Measurements from ENCODE around the gene DCTPP1.
"Not testable (repeated sequence)": the region's sequence is repeated elsewhere in the genome, so short reads cannot be mapped to it uniquely, and the experiment has no call there.

The DCTPP1 gene

GRCh38 chr16:30429678-30430427, at the start of gene DCTPP1:
Gene DCTPP1 (minus strand): TSS chr16:30430030. CDS start chr16:30429980, 50 bp downstream.
- no peak for DNase-seq

GRCh38 chr16:30478766-30479478, 49.1 kb upstream of the DCTPP1 start:
- DNase-seq, result no peak

- DNase-seq, result not testable (repeated sequence)
Measured at GRCh38 chr16:30477773-30478172, 47.9 kb upstream of the DCTPP1 start.

- DNase-seq, result no peak
Measured at GRCh38 chr16:30476991-30477390, 47.2 kb upstream of the DCTPP1 start.

DNA sequence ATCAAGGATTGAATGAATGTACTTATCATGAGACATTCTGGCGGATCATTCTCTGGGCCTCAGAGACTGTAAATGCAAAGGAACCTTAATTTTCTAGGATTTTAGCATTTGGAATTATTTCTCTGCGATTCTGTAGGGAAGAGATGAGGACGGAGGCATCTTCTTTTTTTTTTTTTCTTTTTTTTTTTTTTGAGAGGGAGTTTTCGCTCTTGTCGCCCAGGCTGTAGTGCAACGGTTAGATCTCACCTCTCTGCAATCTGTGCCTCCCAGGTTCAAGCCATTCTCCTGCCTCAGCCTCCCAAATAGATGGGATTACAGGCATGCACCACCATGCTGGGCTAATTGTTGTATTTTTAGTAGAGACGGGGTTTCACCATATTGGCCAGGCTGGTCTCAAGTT, 44.9 kb upstream of the DCTPP1 start:
- DNase-seq, result no peak

DNA sequence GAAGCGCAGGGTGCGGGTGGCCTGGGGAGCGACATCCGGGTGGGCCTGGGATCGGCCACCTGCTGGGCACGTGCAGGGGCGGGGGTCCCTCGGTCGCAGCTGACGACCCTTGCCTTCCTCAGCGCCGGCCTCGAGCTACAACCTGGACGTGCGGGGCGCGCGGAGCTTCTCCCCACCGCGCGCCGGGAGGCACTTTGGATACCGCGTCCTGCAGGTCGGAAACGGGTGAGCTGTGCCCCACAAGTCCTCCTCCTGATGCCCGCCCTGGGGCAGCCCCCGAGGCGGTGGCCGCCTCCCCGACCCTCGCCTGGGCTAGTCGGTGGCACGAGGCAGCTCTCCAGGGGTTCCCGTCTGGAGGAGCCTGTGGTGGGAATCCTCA, 44.2 kb upstream of the DCTPP1 start:
- DNase-seq, result no peak

DNA sequence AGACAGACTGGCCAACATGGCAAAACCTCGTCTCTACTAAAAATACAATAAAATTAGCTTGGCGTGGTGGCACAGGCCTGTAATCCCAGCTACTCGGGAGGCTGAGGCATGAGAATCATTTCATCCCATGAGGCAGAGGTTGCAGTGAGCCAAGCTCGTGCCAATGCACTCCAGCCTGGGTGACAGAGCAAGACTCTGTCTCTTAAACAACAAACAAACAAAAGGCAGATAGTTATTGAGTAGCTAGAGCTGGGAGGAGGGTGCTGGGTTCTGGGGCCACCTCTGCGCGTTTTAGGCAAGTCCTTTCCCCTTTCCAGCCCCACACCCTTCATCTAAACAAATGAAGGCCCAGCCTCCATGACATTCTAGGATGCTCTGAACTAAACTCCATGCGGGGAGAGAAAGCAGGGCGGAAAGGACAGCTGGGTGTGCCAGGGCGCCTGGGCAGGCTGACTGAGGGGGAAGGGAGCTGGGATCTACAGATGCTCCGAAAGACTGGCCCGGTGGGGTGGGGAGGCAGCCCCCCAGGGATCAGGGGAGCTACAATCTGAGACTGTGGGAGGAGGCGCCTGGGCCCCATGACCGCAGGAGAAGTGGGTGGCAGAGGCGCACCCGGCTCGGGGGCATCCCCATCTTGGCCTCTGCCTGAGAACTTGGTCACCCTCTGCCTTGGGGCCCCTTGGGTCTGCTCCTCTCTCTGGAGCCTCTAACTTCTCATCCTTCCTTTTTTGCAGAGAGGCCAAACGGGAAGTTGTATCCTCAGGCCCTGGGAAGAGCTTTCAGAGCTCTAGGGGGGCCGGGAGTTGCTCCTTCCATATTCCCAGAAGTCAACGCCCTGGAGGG, 43.6 kb upstream of the DCTPP1 start:
- DNase-seq, result no peak

- no peak for DNase-seq
Measured at GRCh38 chr16:30472328-30472942, 42.6 kb upstream of the DCTPP1 start, which contains the start of gene ITGAL. Gene ITGAL (plus strand): TSS chr16:30472742. CDS start chr16:30472838, 96 bp downstream.

DNA sequence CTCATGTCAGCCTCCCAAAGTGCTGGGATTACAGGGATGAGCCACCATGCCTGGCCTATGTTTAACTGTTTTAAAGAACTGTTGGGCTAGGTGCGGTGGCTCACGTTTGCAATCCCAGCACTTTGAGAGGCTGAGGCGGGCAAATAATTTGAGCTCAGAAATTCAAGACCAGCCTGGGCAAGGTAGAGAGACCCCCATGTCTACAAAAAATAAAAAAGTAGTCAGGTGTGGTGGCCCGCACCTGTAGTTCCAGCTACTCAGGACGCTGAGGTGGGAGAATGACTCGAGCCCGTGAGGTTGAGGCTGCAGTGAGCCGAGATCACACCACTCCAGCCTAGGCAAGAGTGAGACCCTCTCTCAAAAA, 40.8 kb upstream of the DCTPP1 start:
- no peak for DNase-seq

- DNase-seq, result no peak
Measured at GRCh38 chr16:30470170-30470512, 40.3 kb upstream of the DCTPP1 start.

GRCh38 chr16:30464078-30464477, 34.2 kb upstream of the DCTPP1 start:
- no peak for DNase-seq

GRCh38 chr16:30461426-30461825, 31.6 kb upstream of the DCTPP1 start:
- DNase-seq, result not testable (repeated sequence)

GRCh38 chr16:30459456-30459855, 29.6 kb upstream of the DCTPP1 start:
- DNase-seq, result no peak

DNA sequence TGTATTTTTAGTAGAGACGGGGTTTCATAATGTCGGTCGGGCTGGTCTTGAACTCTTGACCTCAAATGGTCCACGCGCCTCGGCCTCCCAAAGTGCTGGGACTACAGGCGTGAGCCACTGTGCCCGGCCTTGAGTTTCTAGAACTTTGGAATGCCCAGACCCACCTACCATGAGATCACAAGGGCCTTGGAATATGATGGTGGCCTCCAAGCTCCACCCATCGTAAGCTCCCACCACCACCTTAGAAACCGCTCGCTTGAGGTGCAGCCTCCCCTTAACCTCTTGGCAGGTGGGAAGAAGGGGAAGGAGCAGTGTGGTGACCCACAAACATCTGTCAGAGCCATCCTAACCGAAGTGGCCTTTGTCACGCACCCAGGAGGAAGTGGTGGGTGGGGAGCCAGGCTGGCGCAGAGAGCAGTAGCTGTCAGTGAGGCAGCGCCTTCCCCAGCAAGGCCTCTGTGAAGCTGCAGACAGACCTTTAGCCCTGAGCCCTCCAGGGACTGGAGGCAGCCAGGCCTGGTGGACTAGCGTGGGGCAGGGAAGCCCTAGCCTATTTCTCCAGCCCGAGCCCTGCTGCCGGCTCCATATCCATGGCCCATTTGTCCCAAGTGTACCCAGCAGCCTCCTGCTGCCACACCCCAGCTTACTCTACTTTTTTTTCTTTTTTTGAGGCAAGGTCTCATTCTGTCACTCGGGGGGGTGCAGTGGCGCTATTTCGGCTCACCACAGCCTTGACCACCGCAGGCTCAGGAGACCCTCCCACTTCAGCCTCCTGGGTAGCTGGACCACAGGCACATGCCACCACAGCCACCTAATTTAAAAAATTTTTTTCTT, 28.9 kb upstream of the DCTPP1 start:
- DNase-seq, result no peak

DNA sequence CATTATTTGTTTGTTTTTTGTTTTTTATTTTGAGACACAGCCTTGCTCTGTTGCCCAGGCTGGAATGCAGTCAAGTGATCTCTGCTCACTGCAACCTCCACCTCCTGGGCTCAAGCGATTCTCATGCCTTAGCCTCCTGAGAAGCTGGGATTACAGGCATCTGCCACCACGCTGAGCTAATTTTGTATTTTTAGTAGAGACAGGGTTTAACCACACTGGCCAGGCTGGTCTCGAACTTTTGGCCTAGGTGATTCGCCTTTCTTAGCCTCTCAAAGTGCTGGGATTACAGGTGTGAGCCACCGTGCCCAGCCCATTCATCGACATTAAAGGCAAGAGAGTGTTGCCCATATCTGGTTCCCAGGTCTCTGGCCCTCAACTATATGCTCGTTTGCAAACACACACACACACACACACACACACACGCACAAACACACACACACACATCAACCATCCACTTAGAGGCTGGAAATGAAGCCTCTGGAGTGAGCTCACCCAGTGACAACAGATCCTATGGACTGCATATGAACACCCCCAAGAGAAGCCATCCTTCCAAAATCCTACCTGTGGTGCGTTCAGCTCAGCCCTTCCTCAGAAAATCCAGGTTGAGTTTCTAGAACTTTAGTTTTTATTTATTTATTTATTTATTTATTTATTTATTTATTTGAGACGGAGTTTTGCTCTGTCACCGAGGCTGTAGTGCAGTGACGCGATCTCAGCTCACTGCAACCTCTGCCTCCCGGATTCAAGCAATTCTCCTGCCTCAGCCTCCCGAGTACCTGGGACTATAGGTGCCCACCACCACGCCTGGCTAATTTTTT, 28.1 kb upstream of the DCTPP1 start:
- no peak for DNase-seq

GRCh38 chr16:30457256-30457655, 27.4 kb upstream of the DCTPP1 start:
- DNase-seq, result no peak

DNA sequence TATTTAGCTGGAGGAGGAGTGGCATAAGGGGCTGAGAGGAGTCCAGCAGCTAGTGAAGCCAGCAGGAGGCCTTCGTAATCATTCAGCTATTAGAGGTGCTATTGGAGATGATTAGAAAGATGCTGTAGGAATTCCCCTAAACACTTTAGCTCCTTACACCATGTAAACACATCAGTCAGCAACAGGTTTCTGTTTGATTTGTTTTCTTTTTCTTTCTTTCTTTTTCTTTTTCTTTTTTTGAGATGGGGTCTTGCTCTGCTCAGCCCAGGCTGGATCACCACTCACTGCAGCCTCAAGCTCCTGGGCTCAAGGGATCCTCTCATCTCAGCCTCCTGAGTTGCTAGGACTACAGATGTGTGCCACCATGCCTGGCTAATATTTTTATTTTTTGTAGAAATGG, 26.5 kb upstream of the DCTPP1 start:
- no peak for DNase-seq

- DNase-seq, result not testable (repeated sequence)
Measured at GRCh38 chr16:30452709-30453580, 23.1 kb upstream of the DCTPP1 start.

DNA sequence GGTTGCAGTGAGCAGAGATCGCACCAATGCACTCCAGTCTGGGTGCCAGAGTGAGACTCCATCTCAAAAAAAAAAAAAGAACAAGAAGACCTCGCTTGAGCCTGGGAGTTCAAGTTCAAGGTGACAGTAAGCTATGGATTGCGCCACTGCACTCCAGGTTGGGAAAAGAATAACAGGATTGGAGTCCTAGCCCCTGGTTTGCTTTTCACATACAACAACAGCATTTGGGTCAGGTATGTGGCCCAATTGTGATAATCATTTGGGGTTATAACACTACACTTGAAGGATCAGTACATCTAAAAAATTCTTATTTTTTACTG, 19.2 kb upstream of the DCTPP1 start:
- DNase-seq, result no peak

- DNase-seq, result no peak
Measured at GRCh38 chr16:30447512-30448226, 17.8 kb upstream of the DCTPP1 start.
